IMR-90 (cell line): ENCODE results near the gene TEDDM1. TPM values are rescaled to one million over a fixed set of nuclear protein-coding genes. Genes with fewer than 3 reads are reported as not detected.

Experiments
- ATAC-seq: fragments of 200-7000 bp; cut with Tn5 transposase; 2 replicates; pipeline ENCODE4 v1.9.1; 2020; ENCODE audit warnings: low read depth, mild to moderate bottlenecking, moderate library complexity
- BruUV-seq: library from RNA; stranded (reverse); fragments of 400-500 nt; replicated peaks from 2 replicates; lab custom pipeline; 2021; lab: Mats Ljungman, UMichigan
- CTCF ChIA-PET: fragments of 300-600 bp; formaldehyde crosslinking; extraction: SDS; loops from one replicate; lab custom pipeline; 2021; ENCODE audit warnings: antibody characterized with exemption; lab: Yijun Ruan, JAX
- POLR2A ChIA-PET: fragments of 300-600 bp; sonication (Branson Sonifier 250); formaldehyde crosslinking; loops from one replicate; lab custom pipeline; 2022; ENCODE audit warnings: antibody characterized with exemption; ENCODE audit not compliant: unreplicated experiment; lab: Charles Lee
- DNase-seq: peaks from one replicate; pipeline ENCODE4 v3.0.0; 2013
- H2AFZ ChIP-seq: replicated peaks from 2 replicates; pipeline ENCODE3; 2013; ENCODE audit warnings: low read length, mild to moderate bottlenecking; ENCODE audit not compliant: poor library complexity
- H2AK5ac ChIP-seq: 2 replicates; pipeline ENCODE4 v1.6.1; 2013; ENCODE audit warnings: low read depth, low read length, inconsistent platforms
- H2AK9ac ChIP-seq: replicated peaks from 2 replicates; pipeline ENCODE3; 2013; ENCODE audit warnings: mild to moderate bottlenecking, low read depth, low read length, moderate library complexity; ENCODE audit not compliant: poor library complexity
- H2BK120ac ChIP-seq: 2 replicates; pipeline ENCODE4 v1.6.1; 2013; ENCODE audit warnings: low read depth, low read length, inconsistent platforms
- H2BK15ac ChIP-seq: 3 replicates; pipeline ENCODE4 v1.6.1; 2013; ENCODE audit warnings: low read depth, low read length, inconsistent platforms
- H2BK20ac ChIP-seq: 2 replicates; pipeline ENCODE4 v1.6.1; 2013; ENCODE audit warnings: low read depth, mild to moderate bottlenecking, inconsistent platforms, low read length, moderate library complexity
- H2BK5ac ChIP-seq: 2 replicates; pipeline ENCODE4 v1.6.1; 2013; ENCODE audit warnings: mild to moderate bottlenecking, low read depth, low read length, inconsistent platforms; ENCODE audit not compliant: poor library complexity, severe bottlenecking
- H3K14ac ChIP-seq: replicated peaks from 2 replicates; pipeline ENCODE4 v1.6.1; 2013; ENCODE audit warnings: low read depth, low read length, inconsistent platforms
- H3K18ac ChIP-seq: 2 replicates; pipeline ENCODE4 v1.6.1; 2013; ENCODE audit warnings: low read depth, low read length, control low read depth
- H3K23ac ChIP-seq: 2 replicates; pipeline ENCODE4 v1.6.1; 2013; ENCODE audit warnings: low read depth, low read length, inconsistent platforms
- H3K27ac ChIP-seq: 2 replicates; pipeline ENCODE4 v1.5.1; 2013; ENCODE audit warnings: mild to moderate bottlenecking, control low read depth, low read length; ENCODE audit not compliant: insufficient read depth
- H3K27me3 ChIP-seq: 2 replicates; pipeline ENCODE4 v1.6.1; 2013; ENCODE audit warnings: low read length; ENCODE audit not compliant: control insufficient read depth, insufficient read depth
- H3K36me3 ChIP-seq: 2 replicates; pipeline ENCODE4 v1.6.1; 2013; ENCODE audit warnings: low read length, mixed read lengths; ENCODE audit not compliant: control insufficient read depth, insufficient read depth
- H3K4ac ChIP-seq: 2 replicates; pipeline ENCODE4 v1.6.1; 2013; ENCODE audit warnings: low read depth, low read length, inconsistent platforms
- H3K4me1 ChIP-seq: 2 replicates; pipeline ENCODE4 v1.6.1; 2013; ENCODE audit warnings: low read length, mixed read lengths; ENCODE audit not compliant: control insufficient read depth, insufficient read depth
- H3K4me2 ChIP-seq: 2 replicates; pipeline ENCODE4 v1.6.1; 2013; ENCODE audit warnings: low read depth, mild to moderate bottlenecking, control low read depth, low read length, moderate library complexity
- H3K4me3 ChIP-seq: 2 replicates; pipeline ENCODE4 v1.5.1; 2013; ENCODE audit warnings: low read depth, mild to moderate bottlenecking, control low read depth, low read length, moderate library complexity; ENCODE audit not compliant: insufficient read depth
- H3K56ac ChIP-seq: 2 replicates; pipeline ENCODE4 v1.6.1; 2013; ENCODE audit warnings: low read length, inconsistent platforms; ENCODE audit not compliant: insufficient read depth; ENCODE audit errors: extremely low read depth
- H3K79me1 ChIP-seq, 2 experiments: 2 replicates each; pipeline ENCODE4 v1.6.1; 2013; ENCODE audit warnings: low read length in 2 of 2, inconsistent platforms in 1 of 2, low read depth in 1 of 2
- H3K9ac ChIP-seq: 2 replicates; pipeline ENCODE4 v1.6.1; 2013; ENCODE audit warnings: low read depth, low read length, control low read depth
- H3K9me1 ChIP-seq: 2 replicates; pipeline ENCODE4 v1.6.1; 2013; ENCODE audit warnings: low read length, inconsistent platforms; ENCODE audit not compliant: insufficient read depth
- H3K9me3 ChIP-seq: 2 replicates; pipeline ENCODE4 v1.6.1; 2013; ENCODE audit warnings: low read length; ENCODE audit not compliant: control insufficient read depth, insufficient read depth
- H4K20me1 ChIP-seq: 2 replicates; pipeline ENCODE4 v1.6.1; 2013; ENCODE audit warnings: low read length, inconsistent platforms; ENCODE audit not compliant: insufficient read depth
- H4K5ac ChIP-seq: 2 replicates; pipeline ENCODE4 v1.6.1; 2013; ENCODE audit warnings: mild to moderate bottlenecking, low read depth, low read length, control low read depth
- H4K8ac ChIP-seq, 2 experiments: 2 replicates each; pipeline ENCODE4 v1.6.1; 2013; ENCODE audit warnings: low read depth in 2 of 2, low read length in 2 of 2, control low read depth in 1 of 2, inconsistent platforms in 1 of 2
- H4K91ac ChIP-seq: 2 replicates; pipeline ENCODE4 v1.6.1; 2013; ENCODE audit warnings: low read depth, low read length, inconsistent platforms; ENCODE audit not compliant: insufficient read depth
- BHLHE40 ChIP-seq: fragments of 150-350 bp; IDR thresholded peaks from 2 replicates; pipeline ENCODE4 v1.6.1; 2016; ENCODE audit warnings: mild to moderate bottlenecking, low read depth, low read length
- CEBPB ChIP-seq: IDR thresholded peaks from 2 replicates; pipeline ENCODE4 v1.6.1; 2012; ENCODE audit warnings: low read depth, low read length, improper control_type of control experiment
- CHD1 ChIP-seq: IDR thresholded peaks from 2 replicates; pipeline ENCODE4 v1.6.1; 2012; ENCODE audit warnings: low read depth, low read length, improper control_type of control experiment
- ELK1 ChIP-seq: fragments of 150-350 bp; IDR thresholded peaks from 2 replicates; pipeline ENCODE4 v1.6.1; 2016; ENCODE audit warnings: low read depth, mild to moderate bottlenecking, low read length, moderate library complexity, borderline replicate concordance
- FOS ChIP-seq: fragments of 150-350 bp; IDR thresholded peaks from 2 replicates; pipeline ENCODE4 v1.6.1; 2016; ENCODE audit warnings: low read depth, low read length
- MAFK ChIP-seq: IDR thresholded peaks from 2 replicates; pipeline ENCODE4 v1.6.1; 2012; ENCODE audit warnings: low read depth, low read length, improper control_type of control experiment
- MAZ ChIP-seq: IDR thresholded peaks from 2 replicates; pipeline ENCODE4 v1.6.1; 2012; ENCODE audit warnings: low read depth, mild to moderate bottlenecking, low read length, improper control_type of control experiment, moderate library complexity, borderline replicate concordance
- MXI1 ChIP-seq: IDR thresholded peaks from 2 replicates; pipeline ENCODE4 v1.6.1; 2012; ENCODE audit warnings: low read depth, mild to moderate bottlenecking, low read length, moderate library complexity, borderline replicate concordance
- NFE2L2 ChIP-seq: fragments of 150-350 bp; IDR thresholded peaks from 2 replicates; pipeline ENCODE4 v1.6.1; 2016; ENCODE audit warnings: low read depth, mild to moderate bottlenecking, low read length
- POLR2A ChIP-seq: IDR thresholded peaks from 2 replicates; pipeline ENCODE4 v1.6.1; 2012; ENCODE audit warnings: mild to moderate bottlenecking, low read depth, low read length
- RAD21 ChIP-seq: IDR thresholded peaks from 2 replicates; pipeline ENCODE4 v1.6.1; 2012; ENCODE audit warnings: low read length, improper control_type of control experiment
- RCOR1 ChIP-seq: IDR thresholded peaks from 2 replicates; pipeline ENCODE4 v1.6.1; 2012; ENCODE audit warnings: mild to moderate bottlenecking, low read length, improper control_type of control experiment; ENCODE audit not compliant: insufficient replicate concordance
- RFX5 ChIP-seq: IDR thresholded peaks from 2 replicates; pipeline ENCODE4 v1.8.0; 2012; ENCODE audit warnings: low read depth, mild to moderate bottlenecking, low read length, moderate library complexity
- SMC3 ChIP-seq: fragments of 150-350 bp; IDR thresholded peaks from 2 replicates; pipeline ENCODE4 v1.6.1; 2016; ENCODE audit warnings: low read depth, mild to moderate bottlenecking, antibody characterized with exemption, low read length, moderate library complexity
- USF2 ChIP-seq: fragments of 150-350 bp; IDR thresholded peaks from 2 replicates; pipeline ENCODE4 v1.6.1; 2017; ENCODE audit warnings: mild to moderate bottlenecking, antibody characterized with exemption, low read length, low read depth
- WGBS, 2 experiments: methylation state at CpG; one replicate each; pipeline versions ENCODE4 v1.1.5 to v1.1.7; 2013; ENCODE audit warnings: missing lambda C conversion rate in 2 of 2; ENCODE audit not compliant: insufficient read length in 1 of 2; ENCODE audit errors: extremely low coverage in 2 of 2; 5-methylcytosine and 5-hydroxymethylcytosine counted together
- dilution Hi-C: fragments of 300-500 bp; cut with HindIII; formaldehyde crosslinking; loops from one replicate; pipeline ENCODE4 v1.14.3; 2018; ENCODE audit warnings: low sequenced_read_pairs; ENCODE audit not compliant: unreplicated experiment
- in situ Hi-C: fragments of 300-500 bp; cut with MboI; formaldehyde crosslinking; loops from 3 replicates; pipeline ENCODE4 v1.14.3; 2019; ENCODE audit warnings: low sequenced_read_pairs, inconsistent platforms, mixed read lengths
- intact Hi-C: fragments of 100-400 bp; cut with micrococcal nuclease; formaldehyde crosslinking; loops from 2 replicates; pipeline ENCODE4 v1.10.0; 2022
- polyA plus RNA-seq, 3 experiments: library from polyadenylated mRNA; depleted of rRNA; stranded (reverse); fragments of >200 nt; gene quantifications; 2 replicates each; pipeline ENCODE4 v1.2.3, GENCODE V29; 2012; ENCODE audit warnings: low replicate concordance in 1 of 3
- total RNA-seq: library from RNA; depleted of rRNA; stranded (reverse); fragments of >200 nt; gene quantifications from 2 replicates; pipeline ENCODE4 v1.2.3, GENCODE V29; 2012
- TF ChIP-seq, protein P1 (sequence below): conservative IDR thresholded peaks from 2 replicates; pipeline ENCODE4 v1.5.1; 2012; ENCODE audit warnings: mild to moderate bottlenecking, low read depth, low read length, improper control_type of control experiment

The TEDDM1 gene
- total and polyA plus RNA-seq, 2 of the 4 experiments (the other 2 are of a cell fraction): not detected

GRCh38 chr1:182383037-182383661, 17.3 kb downstream of the TEDDM1 start:
- no TSS peak for BruUV-seq
- H2AFZ ChIP-seq: no peak overlapping the region
- CTCF ChIA-PET: no interaction called here
- in situ Hi-C loops: no loop called here
- H3K18ac ChIP-seq: no peak overlapping the region
- no peak overlapping the region for H4K8ac ChIP-seq
- H3K14ac ChIP-seq: no peak overlapping the region
- no peak overlapping the region for H2BK5ac ChIP-seq
- ATAC-seq (no peak), DNase-seq (no peak)
- no peaks in the 10 kb centered on the region for H3K9me3 ChIP-seq
- peaks cover 48% of the 10 kb centered on the region for H3K36me3 ChIP-seq
- H3K4me3 ChIP-seq: no peak overlapping the region
- H4K20me1 ChIP-seq: peaks cover 1% of the 10 kb centered on the region; the same call in 1 of the 2 replicates
- H2BK15ac ChIP-seq: no peak overlapping the region
- H3K4me1 ChIP-seq: no peaks in the 10 kb centered on the region
- no peak overlapping the region for H3K27ac ChIP-seq
- H4K5ac ChIP-seq: no peak overlapping the region
- no peak overlapping the region for H3K4me2 ChIP-seq
- peaks cover 0 to 15% of the 10 kb centered on the region in 2 experiments for H3K79me1 ChIP-seq
- intact Hi-C loops: no loop called here
- no peak overlapping the region for H2AK5ac ChIP-seq
- POLR2A ChIA-PET: no interaction called here
- H3K23ac ChIP-seq: no peak overlapping the region
- H4K91ac ChIP-seq: no peak overlapping the region
- H2BK120ac ChIP-seq: no peak overlapping the region
- H2AK9ac ChIP-seq: no peak overlapping the region
- H3K9me1 ChIP-seq: peaks cover 5% of the 10 kb centered on the region; the same call in 1 of the 2 replicates
- TF ChIP-seq, protein P1, sequence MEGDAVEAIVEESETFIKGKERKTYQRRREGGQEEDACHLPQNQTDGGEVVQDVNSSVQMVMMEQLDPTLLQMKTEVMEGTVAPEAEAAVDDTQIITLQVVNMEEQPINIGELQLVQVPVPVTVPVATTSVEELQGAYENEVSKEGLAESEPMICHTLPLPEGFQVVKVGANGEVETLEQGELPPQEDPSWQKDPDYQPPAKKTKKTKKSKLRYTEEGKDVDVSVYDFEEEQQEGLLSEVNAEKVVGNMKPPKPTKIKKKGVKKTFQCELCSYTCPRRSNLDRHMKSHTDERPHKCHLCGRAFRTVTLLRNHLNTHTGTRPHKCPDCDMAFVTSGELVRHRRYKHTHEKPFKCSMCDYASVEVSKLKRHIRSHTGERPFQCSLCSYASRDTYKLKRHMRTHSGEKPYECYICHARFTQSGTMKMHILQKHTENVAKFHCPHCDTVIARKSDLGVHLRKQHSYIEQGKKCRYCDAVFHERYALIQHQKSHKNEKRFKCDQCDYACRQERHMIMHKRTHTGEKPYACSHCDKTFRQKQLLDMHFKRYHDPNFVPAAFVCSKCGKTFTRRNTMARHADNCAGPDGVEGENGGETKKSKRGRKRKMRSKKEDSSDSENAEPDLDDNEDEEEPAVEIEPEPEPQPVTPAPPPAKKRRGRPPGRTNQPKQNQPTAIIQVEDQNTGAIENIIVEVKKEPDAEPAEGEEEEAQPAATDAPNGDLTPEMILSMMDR: no peak
- no peak for TF ChIP-seq SMC3
- no peak for TF ChIP-seq USF2
- no peak for TF ChIP-seq FOS
- no peak for TF ChIP-seq NFE2L2
- no peak for TF ChIP-seq RCOR1
- TF ChIP-seq POLR2A: no peak
- TF ChIP-seq RAD21: no peak
- TF ChIP-seq MXI1: no peak
- TF ChIP-seq RFX5: no peak
- no peak for TF ChIP-seq MAZ
- no peak for TF ChIP-seq CEBPB
- TF ChIP-seq CHD1: no peak
- no peak for TF ChIP-seq BHLHE40
- TF ChIP-seq MAFK: no peak
- no peak for TF ChIP-seq ELK1
- H3K4ac ChIP-seq: no peak overlapping the region
- H2BK20ac ChIP-seq: no peak overlapping the region
- H3K27me3 ChIP-seq: no peaks in the 10 kb centered on the region
- H3K9ac ChIP-seq: no peak overlapping the region
- H3K56ac ChIP-seq: no peak overlapping the region
- no CpG with 5 or more reads among the region's 4 CpGs for WGBS, 2 experiments
- dilution Hi-C loops: no loop called here
